ENCODE measurements around the gene GRHL3.

DNA sequence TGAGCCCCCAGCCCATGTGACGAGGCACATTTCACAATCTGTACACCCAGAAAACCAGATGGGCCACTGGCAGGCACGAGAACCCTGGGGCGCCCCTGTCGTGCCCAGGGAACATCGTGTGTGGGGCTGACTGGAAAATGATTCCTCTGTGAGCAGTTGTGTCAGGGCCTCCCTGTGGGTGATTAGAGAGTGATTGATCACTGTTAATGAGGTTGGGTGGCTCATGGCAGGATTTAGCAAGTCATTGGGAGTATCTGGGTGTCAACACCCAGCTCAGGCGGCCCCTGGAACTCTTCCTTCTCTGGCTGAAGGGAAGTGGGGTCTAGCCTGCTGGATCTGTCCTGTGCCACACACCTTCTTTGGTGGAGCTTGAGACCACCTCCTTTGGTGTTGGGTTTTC lies 5.7 kb downstream of the GRHL3 start:
- TF ChIP-seq, protein P1, sequence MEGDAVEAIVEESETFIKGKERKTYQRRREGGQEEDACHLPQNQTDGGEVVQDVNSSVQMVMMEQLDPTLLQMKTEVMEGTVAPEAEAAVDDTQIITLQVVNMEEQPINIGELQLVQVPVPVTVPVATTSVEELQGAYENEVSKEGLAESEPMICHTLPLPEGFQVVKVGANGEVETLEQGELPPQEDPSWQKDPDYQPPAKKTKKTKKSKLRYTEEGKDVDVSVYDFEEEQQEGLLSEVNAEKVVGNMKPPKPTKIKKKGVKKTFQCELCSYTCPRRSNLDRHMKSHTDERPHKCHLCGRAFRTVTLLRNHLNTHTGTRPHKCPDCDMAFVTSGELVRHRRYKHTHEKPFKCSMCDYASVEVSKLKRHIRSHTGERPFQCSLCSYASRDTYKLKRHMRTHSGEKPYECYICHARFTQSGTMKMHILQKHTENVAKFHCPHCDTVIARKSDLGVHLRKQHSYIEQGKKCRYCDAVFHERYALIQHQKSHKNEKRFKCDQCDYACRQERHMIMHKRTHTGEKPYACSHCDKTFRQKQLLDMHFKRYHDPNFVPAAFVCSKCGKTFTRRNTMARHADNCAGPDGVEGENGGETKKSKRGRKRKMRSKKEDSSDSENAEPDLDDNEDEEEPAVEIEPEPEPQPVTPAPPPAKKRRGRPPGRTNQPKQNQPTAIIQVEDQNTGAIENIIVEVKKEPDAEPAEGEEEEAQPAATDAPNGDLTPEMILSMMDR (IDR thresholded peaks at IDR 0.05) = no peak
- no peak for TF ChIP-seq EP300 (IDR thresholded peaks at IDR 0.05; ENCODE audit: low read depth)
- no peak for TF ChIP-seq POLR2AphosphoS5 (IDR thresholded peaks at IDR 0.05)

All from transverse colon (tissue), 4 donors.